ENCODE measurements around the gene OR51G1.
"Not testable (repeated sequence)": the region's sequence is repeated elsewhere in the genome, so short reads cannot be mapped to it uniquely, and the experiment has no call there.

Gene OR51G1, protein sequence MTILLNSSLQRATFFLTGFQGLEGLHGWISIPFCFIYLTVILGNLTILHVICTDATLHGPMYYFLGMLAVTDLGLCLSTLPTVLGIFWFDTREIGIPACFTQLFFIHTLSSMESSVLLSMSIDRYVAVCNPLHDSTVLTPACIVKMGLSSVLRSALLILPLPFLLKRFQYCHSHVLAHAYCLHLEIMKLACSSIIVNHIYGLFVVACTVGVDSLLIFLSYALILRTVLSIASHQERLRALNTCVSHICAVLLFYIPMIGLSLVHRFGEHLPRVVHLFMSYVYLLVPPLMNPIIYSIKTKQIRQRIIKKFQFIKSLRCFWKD

GRCh38 chr11:4924239-4924638, at the start of gene OR51G1:
Gene OR51G1, minus strand, starts transcription at chr11:4924339. Its CDS starts 0 bp downstream, at chr11:4924339.
- DNase-seq, result no peak

DNA sequence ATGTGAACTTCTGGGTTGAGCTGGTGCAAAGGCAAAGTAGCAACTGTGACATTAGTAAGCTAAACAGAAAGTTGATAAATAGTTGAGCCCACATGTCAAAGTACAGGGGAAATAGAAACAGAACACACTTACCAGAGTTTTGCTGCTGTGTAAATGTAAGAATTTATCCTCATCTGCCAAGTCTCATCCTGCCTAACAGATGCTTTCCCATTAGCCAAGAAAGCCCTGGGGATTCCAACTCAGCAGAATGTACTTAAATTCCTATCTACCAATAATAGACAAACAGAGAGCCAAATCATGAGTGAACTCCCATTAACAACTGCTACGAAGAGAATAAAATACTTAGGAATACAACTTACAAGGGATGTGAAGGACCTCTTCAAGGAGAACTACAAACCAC, 38.7 kb upstream of the OR51G1 start:
- DNase-seq, result no peak

GRCh38 chr11:4960877-4961276, 36.7 kb upstream of the OR51G1 start:
- DNase-seq, result no peak

- no peak for DNase-seq
These were observed 33.3 kb upstream of the OR51G1 start for GRCh38 chr11:4957396-4957795.

- not testable (repeated sequence) for DNase-seq
These were observed 31.5 kb upstream of the OR51G1 start, which contains the start of gene OR51A2 for GRCh38 chr11:4955613-4956012. Gene OR51A2, minus strand, starts transcription at chr11:4955713. Its CDS starts 0 bp downstream, at chr11:4955713.

DNA sequence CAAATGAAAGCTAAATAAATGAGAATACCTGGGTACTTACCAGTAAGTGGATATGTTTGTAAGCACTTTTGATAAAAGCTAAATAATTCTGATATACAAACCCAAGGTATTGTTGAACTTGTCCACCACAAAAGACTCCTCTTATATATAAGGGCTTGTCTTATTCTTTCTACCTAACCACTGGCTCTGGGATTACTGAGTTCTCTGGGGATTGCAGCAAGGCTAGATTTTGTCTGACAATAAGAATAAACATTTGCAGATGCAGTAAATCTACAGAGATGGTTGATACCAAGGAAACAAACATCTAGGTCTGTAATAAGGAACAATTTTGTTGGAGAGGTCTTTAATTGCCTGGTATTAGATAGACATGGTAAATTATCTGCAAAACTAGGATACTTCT, 23.4 kb upstream of the OR51G1 start, which contains the start of gene OR51A4:
OR51A4 (minus strand) TSS at position 101 of the 400 bp plus-strand sequence. CDS start 505 bp downstream, outside the sequence.
- no peak for DNase-seq

DNA sequence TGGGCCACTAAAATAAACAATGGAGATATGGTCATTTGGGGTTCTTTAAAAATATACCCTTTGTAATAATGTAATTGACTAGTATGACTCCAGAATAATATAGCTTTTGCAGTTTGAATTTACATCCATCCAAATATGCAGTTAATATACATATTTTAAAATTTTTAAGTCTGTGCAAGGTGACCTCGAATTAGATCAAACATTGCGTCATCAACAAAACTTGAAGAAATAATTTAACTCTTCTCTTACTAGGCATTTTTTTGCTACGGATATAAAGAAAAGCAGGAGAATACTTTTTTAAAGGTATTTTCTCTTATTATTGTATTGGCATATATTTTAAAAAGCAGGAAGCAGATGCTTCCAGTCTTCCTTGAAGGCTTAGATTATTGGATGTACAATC, 12.6 kb upstream of the OR51G1 start:
- DNase-seq, result no peak

GRCh38 chr11:4932751-4933150, 8.6 kb upstream of the OR51G1 start:
- no peak for DNase-seq

DNA sequence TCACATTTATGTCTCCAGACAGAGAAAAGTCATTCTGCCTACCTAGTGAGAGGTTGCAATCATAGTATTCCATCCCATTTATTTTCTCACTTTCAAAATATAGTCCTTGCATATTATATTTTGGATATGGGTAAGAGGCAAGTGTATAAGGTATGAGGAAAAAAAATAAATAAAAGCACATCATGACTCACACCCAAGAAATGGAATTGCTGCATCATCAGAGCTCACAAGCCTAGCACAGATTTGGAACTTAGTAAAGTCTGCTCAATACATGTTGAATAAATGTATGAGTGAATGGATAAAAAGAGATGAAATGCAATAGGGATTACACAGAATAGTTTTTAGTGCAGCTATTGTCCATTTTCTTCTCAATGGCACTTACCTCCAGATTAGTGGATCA, 2.5 kb upstream of the OR51G1 start:
- no peak for DNase-seq

GRCh38 chr11:4922304-4922703, 1.8 kb downstream of the OR51G1 start:
- DNase-seq, result no peak

DNA sequence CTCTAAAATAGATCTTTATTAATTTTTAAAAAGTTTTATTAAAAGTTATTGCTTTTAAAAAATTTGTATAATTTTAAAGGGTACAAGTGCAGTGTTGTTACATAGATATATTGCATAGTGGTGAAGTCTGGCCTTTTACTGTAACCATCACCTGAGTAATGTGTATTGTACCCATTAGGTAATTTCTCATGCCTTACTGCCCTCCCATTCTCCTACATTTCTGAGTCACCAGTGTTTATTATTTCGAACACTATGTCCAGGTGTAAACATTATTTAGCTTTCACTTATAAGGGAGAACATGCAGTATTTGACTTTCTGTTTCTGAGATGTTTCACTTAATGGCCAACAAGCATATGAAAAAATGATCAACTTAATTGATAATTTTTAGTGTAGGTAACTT, 2.3 kb downstream of the OR51G1 start:
- no peak for DNase-seq

DNA sequence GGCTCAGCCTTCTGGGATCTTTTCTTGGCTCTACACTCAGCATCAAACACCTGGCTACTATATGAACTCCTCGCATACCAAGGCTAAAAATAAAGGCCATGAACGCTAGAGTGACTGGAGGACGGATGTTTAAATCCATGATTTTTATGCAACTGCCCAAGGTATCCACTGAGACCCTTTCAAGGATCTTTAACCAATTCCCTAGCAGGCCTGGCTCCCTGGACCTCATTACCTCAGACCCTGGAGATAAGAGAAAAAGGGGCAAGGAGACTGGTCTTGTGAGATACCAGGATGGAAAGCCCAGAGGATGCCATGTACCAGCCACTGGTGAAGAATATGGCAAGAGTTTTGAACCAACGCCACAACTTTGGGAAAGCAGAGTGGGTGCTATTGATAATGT, 4.9 kb downstream of the OR51G1 start, which contains the start of gene OR51G2:
OR51G2 (minus strand) TSS at position 101 of the 400 bp plus-strand sequence. CDS start 3,687 bp downstream, outside the sequence.
- DNase-seq, result no peak

GRCh38 chr11:4916581-4916980, 7.6 kb downstream of the OR51G1 start:
- no peak for DNase-seq

- DNase-seq, result no peak
These were observed 20.7 kb downstream of the OR51G1 start, which contains the start of gene OR51A7 for GRCh38 chr11:4903484-4903883. Gene OR51A7, plus strand, starts transcription at chr11:4903783. Its CDS starts 3,587 bp downstream, at chr11:4907370.

DNA sequence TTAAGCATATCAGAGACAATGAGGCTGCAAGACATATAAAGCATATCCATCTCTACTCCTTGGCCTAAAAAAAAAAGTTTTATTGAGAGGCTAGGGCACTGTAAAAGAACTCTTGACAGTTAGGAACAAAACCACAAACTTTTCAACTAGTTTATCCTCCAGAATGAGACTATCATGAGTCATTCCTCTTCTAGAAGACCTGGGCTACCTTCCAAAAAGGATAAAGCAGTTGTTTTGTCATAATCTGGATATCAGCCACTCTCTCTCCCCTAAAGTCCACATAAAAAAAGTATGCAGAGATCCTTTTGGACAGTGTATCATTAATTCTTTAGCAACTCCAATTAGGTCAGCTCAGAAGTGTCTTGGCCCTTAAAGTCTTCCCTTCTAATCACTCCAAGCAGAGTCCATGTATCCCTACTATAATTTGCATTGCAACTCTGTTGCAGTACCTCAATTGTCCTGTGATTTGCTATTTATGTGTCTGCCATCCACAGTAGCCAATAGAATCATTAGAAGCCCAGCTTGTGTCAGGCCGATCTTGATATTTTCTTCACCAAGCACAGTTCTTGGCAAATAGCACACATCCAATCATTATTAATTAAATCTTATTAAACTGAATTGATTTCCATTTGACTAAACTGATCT, 32.0 kb downstream of the OR51G1 start:
- no peak for DNase-seq

DNA sequence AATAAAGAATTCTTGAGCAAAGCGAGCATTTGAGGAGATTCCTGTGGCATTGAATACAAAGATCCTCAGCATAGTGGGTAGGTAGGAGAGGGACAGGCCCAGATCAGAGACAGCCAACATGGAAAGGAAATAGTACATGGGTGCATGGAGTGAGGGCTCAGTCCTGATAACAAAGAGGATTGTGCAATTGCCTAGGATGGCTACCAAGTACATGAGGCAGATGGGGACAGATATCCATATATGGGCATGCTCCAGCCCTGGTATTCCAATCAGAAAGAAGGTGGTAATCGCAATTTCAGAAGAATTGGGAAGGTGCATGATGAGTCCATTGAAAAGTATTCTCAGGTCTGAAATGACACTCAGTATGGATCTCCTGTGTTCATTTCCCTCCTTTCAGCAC, 33.9 kb downstream of the OR51G1 start:
- no peak for DNase-seq

- no peak for DNase-seq
These were observed 36.5 kb downstream of the OR51G1 start for GRCh38 chr11:4887591-4887990.

GRCh38 chr11:4886186-4886585, 38.0 kb downstream of the OR51G1 start:
- DNase-seq, result no peak

GRCh38 chr11:4884361-4884760, 39.8 kb downstream of the OR51G1 start:
- no peak for DNase-seq

DNA sequence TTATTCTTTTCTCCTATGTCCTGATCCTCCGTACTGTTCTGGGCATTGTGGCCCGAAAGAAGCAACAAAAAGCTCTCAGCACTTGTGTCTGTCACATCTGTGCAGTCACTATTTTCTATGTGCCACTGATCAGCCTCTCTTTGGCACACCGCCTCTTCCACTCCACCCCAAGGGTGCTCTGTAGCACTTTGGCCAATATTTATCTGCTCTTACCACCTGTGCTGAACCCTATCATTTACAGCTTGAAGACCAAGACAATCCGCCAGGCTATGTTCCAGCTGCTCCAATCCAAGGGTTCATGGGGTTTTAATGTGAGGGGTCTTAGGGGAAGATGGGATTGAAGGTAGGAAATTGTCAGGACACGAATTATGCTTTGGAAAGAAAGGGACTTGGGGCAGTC, 41.6 kb downstream of the OR51G1 start:
- no peak for DNase-seq

- DNase-seq, result no peak
These were observed 42.2 kb downstream of the OR51G1 start, which contains the start of gene OR51T1 for GRCh38 chr11:4881860-4882500. Gene OR51T1, plus strand, starts transcription at chr11:4881900. Its CDS starts 0 bp downstream, at chr11:4881900.

GRCh38 chr11:4881188-4881587, 43.0 kb downstream of the OR51G1 start:
- no peak for DNase-seq

Measured in Kasumi-1 (cell line).